HepG2 (cell line): ENCODE data around the gene RNF40.

Experiments
- CBX2 ChIP-seq, 2 experiments: fragments of 200-600 bp in 1 of 2; sonication (generic); formaldehyde crosslinking in 1 of 2; IDR thresholded peaks; 2 replicates each; pipeline versions ENCODE4 v1.7.0 to v1.8.1; 2018 to 2022; ENCODE audit warnings: low read depth in 2 of 2, low read length in 1 of 2, mild to moderate bottlenecking in 1 of 2, missing genetic modification reagents in 1 of 2
- GABPA ChIP-seq, 2 experiments: IDR thresholded peaks; 2 replicates each; pipeline ENCODE4 v1.6.1; 2011 to 2016; ENCODE audit warnings: low read depth in 2 of 2, low read length in 1 of 2, missing biosample characterization in 1 of 2, missing genetic modification characterization in 1 of 2
- MEIS2 ChIP-seq: sonication (generic); formaldehyde crosslinking; IDR thresholded peaks from 2 replicates; pipeline ENCODE4 v1.9.0; 2021; ENCODE audit warnings: mild to moderate bottlenecking, missing genetic modification reagents
- RFX5 ChIP-seq: IDR thresholded peaks from 2 replicates; pipeline ENCODE4 v1.6.1; 2011; ENCODE audit warnings: low read depth, low read length, improper control_type of control experiment

- TF ChIP-seq RFX5, result no peak
- no peak for TF ChIP-seq GABPA (IDR thresholded peaks at IDR 0.05; ENCODE audit: low read depth, low read length)
- TF ChIP-seq GABPA (CRISPR knock-in tag; IDR thresholded peaks at IDR 0.05; ENCODE audit: low read depth), result no peak
- no peak for TF ChIP-seq CBX2 (IDR thresholded peaks at IDR 0.05; ENCODE audit: low read depth, low read length)
- TF ChIP-seq CBX2 (CRISPR knock-in tag; IDR thresholded peaks at IDR 0.05; ENCODE audit: low read depth), result no peak
- no peak for TF ChIP-seq MEIS2 (CRISPR knock-in tag)
These were observed 12.4 kb downstream of the RNF40 start for GRCh38 chr16:30774367-30775130.
